Activated CD8-positive, alpha-beta memory T cell treated with anti-CD3 and anti-CD28 coated beads for 36 hours (primary cell): ENCODE measurements around the gene KLRC2. TPM values are rescaled to one million over a fixed set of nuclear protein-coding genes. Genes with fewer than 3 reads are reported as not detected.
"Not testable (repeated sequence)": the region's sequence is repeated elsewhere in the genome, so short reads cannot be mapped to it uniquely, and the experiment has no call there.

Source experiments
- CTCF ChIA-PET: fragments of 350-600 bp; sonication (Branson Sonifier 250); formaldehyde crosslinking; loops from one replicate; lab custom pipeline; 2021; ENCODE audit warnings: antibody characterized with exemption; lab: Charles Lee
- POLR2A ChIA-PET: fragments of 350-600 bp; sonication (Branson Sonifier 250); formaldehyde crosslinking; loops from one replicate; lab custom pipeline; 2021; ENCODE audit warnings: antibody characterized with exemption; lab: Charles Lee
- total RNA-seq, 2 experiments: library from RNA; stranded (reverse); gene quantifications; one replicate each; pipeline ENCODE4 v1.2.3, GENCODE V29; 2021

KLRC2 gene
- total RNA-seq, 2 experiments from 2014 or later = 6.3 to 7.5 TPM

- CTCF ChIA-PET = no interaction called here
- POLR2A ChIA-PET = interaction anchor here (0.6 to 1.1 kb wide), 4 partner anchors 12 to 149 kb away, joined by 3 to 4 read pairs (median 4); no protein-coding TSS in a partner anchor
Measured at GRCh38 chr12:10409392-10409791, 26.4 kb downstream of the KLRC2 start, which contains the start of gene KLRC4. Gene KLRC4 (minus strand): TSS chr12:10409757. CDS start chr12:10409575, 182 bp downstream.

GRCh38 chr12:10408842-10409241, 27.0 kb downstream of the KLRC2 start:
- POLR2A ChIA-PET = interaction anchor here (0.6 to 1.1 kb wide), 5 partner anchors 12 to 150 kb away, joined by 3 to 4 read pairs (median 4); no protein-coding TSS in a partner anchor
- CTCF ChIA-PET = no interaction called here

- ChIA-PET POLR2A (interaction anchor here (0.5 to 1.5 kb wide), 8 partner anchors 10 to 148 kb away, joined by 3 to 7 read pairs (median 4); no protein-coding TSS in a partner anchor), CTCF (interaction anchor here (0.5 to 1.3 kb wide), 4 partner anchors 21 to 224 kb away, joined by 3 to 5 read pairs (median 4); no protein-coding TSS in a partner anchor)
Measured at GRCh38 chr12:10406725-10407124, 29.1 kb downstream of the KLRC2 start.

GRCh38 chr12:10405294-10405693, 30.5 kb downstream of the KLRC2 start:
- CTCF ChIA-PET = interaction anchor here (0.6 kb wide), 1 partner anchor 15 kb away, joined by 3 read pairs; no protein-coding TSS in a partner anchor
- POLR2A ChIA-PET = interaction anchor here (0.6 to 1.1 kb wide), 2 partner anchors 31 to 86 kb away, joined by 3 read pairs; no protein-coding TSS in a partner anchor

GRCh38 chr12:10404798-10405197, 31.0 kb downstream of the KLRC2 start:
- POLR2A ChIA-PET = interaction anchor here (0.6 to 1.1 kb wide), 2 partner anchors 31 to 86 kb away, joined by 3 read pairs; no protein-coding TSS in a partner anchor

GRCh38 chr12:10400829-10401228, 35.0 kb downstream of the KLRC2 start:
- ChIA-PET POLR2A (interaction anchor here (0.7 kb wide), 1 partner anchor 97 kb away, joined by 3 read pairs; no protein-coding TSS in a partner anchor), CTCF (no interaction called here)

More at GRCh38 chr12:10404798-10405197, 31.0 kb downstream of the KLRC2 start:
- CTCF ChIA-PET = interaction anchor here (0.6 kb wide), 1 partner anchor 14 kb away, joined by 3 read pairs; no protein-coding TSS in a partner anchor

GRCh38 chr12:10398168-10398567, 37.6 kb downstream of the KLRC2 start:
- CTCF ChIA-PET = no interaction called here
- POLR2A ChIA-PET = interaction anchor here (0.7 to 2.3 kb wide), 4 partner anchors 9 to 161 kb away, joined by 4 to 7 read pairs (median 6); no protein-coding TSS in a partner anchor

- CTCF ChIA-PET = interaction anchor here (0.7 to 0.8 kb wide), 2 partner anchors 106 to 183 kb away, joined by 3 read pairs; no protein-coding TSS in a partner anchor
Measured at GRCh38 chr12:10397296-10397695, 38.5 kb downstream of the KLRC2 start.

GRCh38 chr12:10396176-10396575, 39.6 kb downstream of the KLRC2 start:
- POLR2A ChIA-PET = interaction anchor here (0.6 to 2.3 kb wide), 5 partner anchors 8 to 159 kb away, joined by 5 to 7 read pairs (median 7); no protein-coding TSS in a partner anchor
- CTCF ChIA-PET = not testable (repeated sequence)

More at GRCh38 chr12:10397296-10397695, 38.5 kb downstream of the KLRC2 start:
- POLR2A ChIA-PET = interaction anchor here (0.6 to 2.3 kb wide), 6 partner anchors 9 to 162 kb away, joined by 3 to 7 read pairs (median 4); partner anchors contain the start of gene KLRC4

GRCh38 chr12:10395390-10395998, 40.3 kb downstream of the KLRC2 start:
- CTCF ChIA-PET = interaction anchor here (0.9 to 1.5 kb wide), 2 partner anchors 21 to 29 kb away, joined by 3 read pairs; no protein-coding TSS in a partner anchor
- POLR2A ChIA-PET = interaction anchor here (0.6 to 1.7 kb wide), 4 partner anchors 10 to 159 kb away, joined by 3 to 7 read pairs (median 6); no protein-coding TSS in a partner anchor

- POLR2A ChIA-PET = interaction anchor here (0.7 to 1.7 kb wide), 4 partner anchors 21 to 160 kb away, joined by 3 to 7 read pairs (median 4); partner anchors contain the start of gene KLRD1
- CTCF ChIA-PET = interaction anchor here (1.5 kb wide), 1 partner anchor 28 kb away, joined by 3 read pairs; no protein-coding TSS in a partner anchor
Measured at GRCh38 chr12:10394531-10395152, 41.2 kb downstream of the KLRC2 start.

- CTCF ChIA-PET = interaction anchor here (1.3 kb wide), 1 partner anchor 169 kb away, joined by 3 read pairs; no protein-coding TSS in a partner anchor
- POLR2A ChIA-PET = interaction anchor here (1.2 to 1.7 kb wide), 2 partner anchors 12 to 86 kb away, joined by 3 to 5 read pairs; partner anchors contain the start of gene KLRD1
Measured at GRCh38 chr12:10393291-10393690, 42.5 kb downstream of the KLRC2 start.

GRCh38 chr12:10392394-10392930, 43.3 kb downstream of the KLRC2 start:
- CTCF ChIA-PET = interaction anchor here (1.3 kb wide), 1 partner anchor 170 kb away, joined by 3 read pairs; no protein-coding TSS in a partner anchor
- POLR2A ChIA-PET = interaction anchor here (0.6 to 1.8 kb wide), 6 partner anchors 11 to 723 kb away, joined by 3 to 5 read pairs (median 3); partner anchors contain the start of genes CLEC2D and KLRD1

- CTCF ChIA-PET = interaction anchor here (0.7 kb wide), 1 partner anchor 14 kb away, joined by 3 read pairs; no protein-coding TSS in a partner anchor
- POLR2A ChIA-PET = interaction anchor here (0.6 to 1.2 kb wide), 9 partner anchors 11 to 179 kb away, joined by 3 to 8 read pairs (median 3); partner anchors contain the start of gene GABARAPL1
Measured at GRCh38 chr12:10390991-10391390, 44.8 kb downstream of the KLRC2 start.

- ChIA-PET POLR2A (interaction anchor here (0.8 to 1.2 kb wide), 3 partner anchors 10 to 178 kb away, joined by 3 read pairs; partner anchors contain the start of gene GABARAPL1), CTCF (no interaction called here)
Measured at GRCh38 chr12:10389904-10390303, 45.9 kb downstream of the KLRC2 start, which contains the start of gene KLRK1. Gene KLRK1 (minus strand): TSS chr12:10390041. CDS start chr12:10388810, 1,231 bp downstream.

- ChIA-PET POLR2A (interaction anchor here (0.8 to 5.8 kb wide), 5 partner anchors 8 to 165 kb away, joined by 3 to 26 read pairs (median 4); no protein-coding TSS in a partner anchor), CTCF (no interaction called here)
Measured at GRCh38 chr12:10388624-10389413, 47.0 kb downstream of the KLRC2 start.

- POLR2A ChIA-PET = interaction anchor here (0.7 to 5.8 kb wide), 10 partner anchors 10 to 717 kb away, joined by 3 to 26 read pairs (median 4); no protein-coding TSS in a partner anchor
- CTCF ChIA-PET = not testable (repeated sequence)
Measured at GRCh38 chr12:10387498-10387897, 48.3 kb downstream of the KLRC2 start.
